GM21390 (cell line): Measurements from ENCODE around the gene RNF150.

Experiments
- ATAC-seq: cut with Tn5 transposase; IDR thresholded peaks from one replicate; pipeline ENCODE4 v1.9.1; 2021; ENCODE audit not compliant: unreplicated experiment

The RNF150 gene

GRCh38 chr4:141028024-141028529 is 105.2 kb downstream of the RNF150 start:
- no peak for ATAC-seq

DNA sequence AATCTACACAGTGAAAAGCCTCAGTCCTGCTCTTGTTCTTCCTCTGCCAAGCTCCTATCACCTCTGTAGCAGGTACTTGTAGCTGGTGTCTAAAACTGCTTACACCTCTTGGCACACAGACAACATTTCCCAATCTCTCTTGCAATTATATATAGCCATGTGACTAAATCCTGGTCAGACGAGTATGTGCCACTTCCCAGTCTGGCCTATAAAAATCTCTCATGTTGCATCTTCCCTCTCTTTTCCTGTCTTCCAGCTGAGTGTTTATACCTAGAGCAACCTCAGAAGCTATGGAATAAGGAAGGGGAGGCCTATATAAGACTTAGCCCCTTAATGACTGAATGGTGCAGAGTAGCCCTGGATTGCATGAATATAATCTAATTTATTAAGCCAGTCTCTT is 105.8 kb downstream of the RNF150 start:
- no peak for ATAC-seq

GRCh38 chr4:141026900-141027299 is 106.4 kb downstream of the RNF150 start:
- no peak for ATAC-seq

DNA sequence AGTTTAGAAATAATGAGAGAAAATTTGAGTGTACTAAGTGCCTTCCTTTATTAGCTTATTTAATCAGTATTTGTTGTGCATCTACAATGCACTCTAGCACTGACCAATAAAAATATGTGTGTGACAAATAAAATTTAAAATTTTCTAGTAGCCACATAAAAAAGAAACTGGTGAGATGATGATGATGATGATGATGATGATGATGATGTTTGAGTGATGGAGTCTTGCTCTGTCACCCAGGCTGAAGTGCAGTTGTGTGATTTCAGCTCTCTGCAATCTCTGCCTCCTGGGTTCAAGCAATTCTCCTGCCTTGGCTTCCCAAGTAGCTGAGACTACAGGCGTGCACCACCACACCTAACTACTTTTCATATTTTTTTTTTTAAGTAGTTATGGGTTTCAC is 110.2 kb downstream of the RNF150 start:
- ATAC-seq = no peak

- ATAC-seq = no peak
Observed at GRCh38 chr4:141022111-141022695, 111.1 kb downstream of the RNF150 start.

DNA sequence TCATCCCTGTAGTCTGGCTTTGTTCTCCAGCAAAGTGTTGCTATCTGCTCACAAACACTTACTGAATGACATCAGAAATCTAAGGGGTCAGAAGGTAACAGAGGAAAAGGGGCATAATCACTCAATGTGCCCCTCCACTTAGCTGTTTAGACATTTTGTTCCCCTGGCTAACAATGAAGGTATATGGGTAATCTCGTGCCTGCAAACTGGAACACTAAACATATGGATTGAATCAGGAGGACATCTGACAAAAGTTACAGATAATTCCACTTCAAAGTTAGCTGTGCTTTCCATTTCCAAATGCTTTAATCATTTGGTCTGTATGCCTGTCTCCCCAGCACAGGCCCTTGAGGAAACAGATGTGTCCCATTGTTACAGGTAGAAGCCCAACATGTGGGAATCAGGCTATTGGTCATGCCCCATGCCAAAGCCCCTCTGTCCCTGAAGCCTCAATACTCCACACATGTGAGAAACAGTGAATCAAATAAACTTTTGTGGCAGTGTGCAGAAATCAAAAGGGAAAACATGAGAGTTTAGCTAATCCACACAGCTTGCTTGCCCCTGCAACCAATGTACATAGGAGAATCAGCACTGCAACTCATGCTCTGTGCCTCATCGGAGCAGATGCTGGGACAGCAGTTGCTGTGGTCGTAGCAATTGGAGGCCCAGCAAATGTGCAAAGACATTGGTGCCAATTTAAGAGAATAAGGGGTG is 111.7 kb downstream of the RNF150 start:
- ATAC-seq = no peak

GRCh38 chr4:141020801-141021261 is 112.4 kb downstream of the RNF150 start:
- no peak for ATAC-seq

DNA sequence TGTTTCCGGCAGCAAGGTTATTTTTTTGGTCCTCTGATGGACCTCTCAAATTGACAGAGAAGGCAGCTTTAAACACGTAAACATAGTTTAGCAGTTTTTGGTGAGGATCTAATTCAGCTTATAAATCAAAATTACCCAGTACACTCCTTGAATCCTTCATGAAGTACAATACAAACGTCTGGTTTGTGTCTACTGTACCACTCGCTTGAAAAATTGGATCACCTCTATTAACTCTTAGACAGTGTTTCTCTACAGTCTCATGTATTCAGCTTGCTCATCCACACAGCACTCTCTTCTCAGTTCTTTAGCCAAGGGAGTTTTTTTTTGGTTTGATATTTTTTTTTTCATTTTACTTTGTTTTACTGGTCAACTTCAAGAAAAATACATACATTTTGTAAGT is 113.5 kb downstream of the RNF150 start:
- ATAC-seq = no peak

GRCh38 chr4:141016117-141016798 is 117.0 kb downstream of the RNF150 start:
- ATAC-seq = no peak

DNA sequence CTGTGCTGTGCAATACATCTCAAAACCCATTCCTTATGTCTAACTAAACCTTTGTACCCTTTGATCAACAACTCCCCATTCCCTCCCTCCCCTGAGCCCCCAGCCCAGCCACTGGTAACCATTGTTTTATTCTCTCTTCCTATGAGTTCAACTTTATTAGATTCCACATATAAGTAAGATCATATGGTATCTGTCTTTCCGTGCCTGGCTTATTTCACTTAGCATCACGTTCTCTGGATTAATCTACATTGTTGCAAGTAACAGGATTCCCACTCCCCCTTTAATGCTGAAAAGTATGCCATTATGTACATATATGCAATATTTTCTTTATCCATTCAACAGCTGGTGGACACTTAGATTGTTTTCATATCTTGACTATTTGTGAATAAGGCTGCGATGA is 119.4 kb downstream of the RNF150 start:
- ATAC-seq = no peak

DNA sequence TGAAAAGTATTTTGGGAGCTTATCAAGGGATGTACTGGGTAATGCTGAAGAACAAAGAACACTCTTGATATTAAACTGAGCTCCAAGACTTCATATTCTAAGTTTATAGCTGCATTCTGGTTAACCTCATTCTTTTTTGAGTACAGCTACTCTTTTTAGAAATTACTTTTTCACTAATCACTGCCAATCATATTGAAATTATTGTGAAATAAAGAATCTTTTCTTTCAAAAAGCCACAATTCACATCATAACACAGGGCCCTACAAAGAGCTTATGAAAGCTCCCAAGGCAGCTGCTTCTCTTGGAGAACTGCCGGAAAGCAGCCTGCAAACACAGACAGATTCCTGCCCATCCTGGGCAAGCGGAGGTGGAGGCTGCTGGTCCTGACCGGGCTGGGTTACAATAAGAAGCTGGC is 121.4 kb downstream of the RNF150 start:
- no peak for ATAC-seq

DNA sequence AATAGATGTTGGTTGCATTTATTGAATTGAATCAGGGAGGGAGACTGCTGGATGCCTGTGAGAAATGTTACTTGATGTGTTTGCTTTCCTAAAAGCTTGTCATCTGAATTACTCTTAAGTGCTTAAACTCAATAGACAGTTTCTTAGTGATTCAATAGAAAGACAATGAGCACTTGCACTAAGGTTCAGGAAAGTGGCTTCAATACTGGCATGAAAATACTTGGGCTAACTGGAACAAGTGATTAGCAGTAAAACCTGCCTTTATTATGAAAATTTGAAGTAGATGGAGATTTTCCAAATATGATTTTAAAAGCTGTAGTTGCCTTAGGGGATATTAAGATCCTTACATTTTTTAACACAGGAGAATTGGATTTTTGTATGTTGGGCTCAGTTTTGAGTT is 123.3 kb downstream of the RNF150 start:
- ATAC-seq = no peak

DNA sequence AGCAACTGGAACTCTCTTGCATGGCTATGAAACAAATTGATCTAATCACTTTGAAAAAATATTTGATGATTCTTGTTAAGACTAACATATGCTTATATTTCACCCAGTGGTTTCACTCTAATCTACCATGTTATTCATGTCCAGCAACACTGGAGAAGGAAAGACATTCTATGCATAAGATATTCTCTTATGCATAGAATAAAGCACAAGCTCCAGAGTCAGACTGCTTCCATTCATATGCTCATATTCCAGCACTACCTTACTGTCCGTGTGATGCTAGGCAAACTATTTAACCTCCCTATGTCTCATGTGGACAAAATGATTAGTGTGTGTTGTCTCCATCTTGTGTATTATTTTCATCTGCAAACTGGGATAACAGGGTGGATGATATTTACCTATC is 124.1 kb downstream of the RNF150 start:
- no peak for ATAC-seq

- no peak for ATAC-seq
Observed at GRCh38 chr4:141006242-141006802, 126.9 kb downstream of the RNF150 start.

- ATAC-seq = no peak
Observed at GRCh38 chr4:141004823-141005222, 128.4 kb downstream of the RNF150 start.

GRCh38 chr4:141003193-141003592 is 130.1 kb downstream of the RNF150 start:
- ATAC-seq = no peak

GRCh38 chr4:141002323-141002805 is 130.9 kb downstream of the RNF150 start:
- ATAC-seq = no peak

DNA sequence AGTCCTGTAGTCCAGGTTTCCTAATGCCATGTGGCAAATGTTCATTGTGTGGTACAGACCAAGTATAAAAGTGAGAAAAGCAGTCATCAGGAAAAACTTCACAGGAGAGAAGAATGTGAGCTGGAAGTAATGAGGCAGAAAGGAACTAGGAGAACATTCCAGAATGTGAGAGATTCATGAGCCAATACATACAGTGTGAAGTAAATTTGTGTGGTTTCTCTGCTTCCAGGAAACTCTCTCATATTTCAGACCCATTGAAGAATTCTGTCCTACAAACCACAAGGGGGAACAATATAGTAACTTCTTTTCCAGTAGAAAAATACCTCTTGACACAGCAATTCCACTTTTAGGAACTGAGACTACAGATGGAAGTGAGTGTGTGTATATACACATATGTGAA is 136.5 kb downstream of the RNF150 start:
- no peak for ATAC-seq

GRCh38 chr4:140995058-140995457 is 138.2 kb downstream of the RNF150 start:
- ATAC-seq = no peak

- no peak for ATAC-seq
Observed at GRCh38 chr4:140994015-140994414, 139.3 kb downstream of the RNF150 start.

DNA sequence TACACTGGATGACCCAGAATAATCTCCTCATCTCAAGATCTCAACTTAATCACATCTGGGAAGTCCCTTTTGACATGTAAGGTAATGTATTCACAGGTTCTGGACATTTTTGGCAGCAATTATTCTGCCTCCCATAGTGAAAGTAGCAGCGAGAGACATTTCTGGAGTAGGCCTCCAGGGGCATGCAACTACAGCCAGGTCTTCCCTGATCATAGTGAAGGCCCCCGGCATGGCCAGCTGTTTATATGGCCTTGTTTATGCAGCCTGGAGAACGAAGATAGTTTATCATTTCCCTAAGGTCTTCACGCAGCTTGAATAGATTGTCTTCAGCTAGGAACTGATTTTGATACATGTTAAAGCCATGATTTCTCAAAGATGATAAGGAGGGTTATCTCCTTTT is 139.9 kb downstream of the RNF150 start:
- ATAC-seq = no peak

DNA sequence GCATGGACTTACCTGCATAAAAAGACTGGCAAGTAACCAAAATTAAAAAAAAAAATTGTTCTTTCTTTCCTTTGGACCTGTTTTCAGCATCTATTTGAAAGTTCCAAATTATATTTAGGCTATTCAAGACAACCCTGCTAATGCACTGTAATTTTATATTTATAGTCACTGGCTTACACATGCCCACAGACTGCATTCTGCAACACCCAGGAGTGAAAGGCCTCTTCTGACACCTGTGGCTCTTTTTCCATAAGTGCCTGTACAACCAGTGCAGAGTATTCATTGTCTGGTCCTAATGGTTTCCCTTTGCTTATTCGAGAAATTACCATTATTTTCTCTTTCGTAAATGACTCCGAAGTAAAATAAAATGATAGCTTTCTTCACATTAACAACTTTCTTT is 143.3 kb downstream of the RNF150 start:
- ATAC-seq = no peak
